ENCODE results near the gene LRRC45.

DNA sequence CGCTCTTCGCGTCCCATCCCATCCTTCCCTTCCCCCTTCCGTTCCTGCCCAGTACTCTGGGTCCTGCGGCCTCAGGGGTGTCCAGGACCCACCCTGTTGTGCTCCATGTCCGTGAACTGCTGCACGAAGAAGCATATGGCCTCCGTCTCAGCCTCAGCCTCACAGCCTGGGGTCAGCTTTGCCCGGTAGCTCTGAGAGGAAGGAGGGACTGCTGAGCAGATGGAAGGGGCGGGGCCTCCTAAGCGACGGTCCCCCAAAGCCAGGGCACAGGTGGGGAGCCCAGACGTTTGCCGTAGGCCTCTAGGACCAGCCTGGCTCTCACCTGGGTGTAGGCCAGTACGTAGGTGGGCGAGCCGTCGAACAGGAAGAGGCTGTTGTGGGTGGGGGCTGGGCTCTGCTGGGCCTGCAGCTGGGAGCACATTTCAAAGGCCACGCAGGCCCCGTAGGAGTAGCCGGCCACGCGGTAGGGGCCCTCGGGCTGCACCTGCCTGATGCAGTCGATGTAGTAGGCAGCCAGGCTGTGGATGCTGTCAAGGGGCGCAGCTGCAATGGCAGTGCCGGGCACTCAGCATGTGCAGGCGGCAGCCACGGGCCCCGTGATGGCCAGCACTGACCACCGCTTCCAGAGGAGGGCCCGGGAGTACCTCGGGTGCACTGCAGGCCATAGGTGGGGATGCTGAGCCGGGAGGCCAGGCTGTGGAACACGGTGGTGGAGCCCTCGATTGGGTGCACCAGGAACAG is 57.1 kb downstream of the LRRC45 start:
- TF ChIP-seq, protein P1, sequence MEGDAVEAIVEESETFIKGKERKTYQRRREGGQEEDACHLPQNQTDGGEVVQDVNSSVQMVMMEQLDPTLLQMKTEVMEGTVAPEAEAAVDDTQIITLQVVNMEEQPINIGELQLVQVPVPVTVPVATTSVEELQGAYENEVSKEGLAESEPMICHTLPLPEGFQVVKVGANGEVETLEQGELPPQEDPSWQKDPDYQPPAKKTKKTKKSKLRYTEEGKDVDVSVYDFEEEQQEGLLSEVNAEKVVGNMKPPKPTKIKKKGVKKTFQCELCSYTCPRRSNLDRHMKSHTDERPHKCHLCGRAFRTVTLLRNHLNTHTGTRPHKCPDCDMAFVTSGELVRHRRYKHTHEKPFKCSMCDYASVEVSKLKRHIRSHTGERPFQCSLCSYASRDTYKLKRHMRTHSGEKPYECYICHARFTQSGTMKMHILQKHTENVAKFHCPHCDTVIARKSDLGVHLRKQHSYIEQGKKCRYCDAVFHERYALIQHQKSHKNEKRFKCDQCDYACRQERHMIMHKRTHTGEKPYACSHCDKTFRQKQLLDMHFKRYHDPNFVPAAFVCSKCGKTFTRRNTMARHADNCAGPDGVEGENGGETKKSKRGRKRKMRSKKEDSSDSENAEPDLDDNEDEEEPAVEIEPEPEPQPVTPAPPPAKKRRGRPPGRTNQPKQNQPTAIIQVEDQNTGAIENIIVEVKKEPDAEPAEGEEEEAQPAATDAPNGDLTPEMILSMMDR (IDR thresholded peaks at IDR 0.05), result no peak
- no peak for TF ChIP-seq POLR2A (IDR thresholded peaks at IDR 0.05)

Data from uterus (tissue), 2 donors.